Spleen (tissue), 7 donors: Measurements from ENCODE around the gene FXYD6.

Experiments used
- CTCF ChIP-seq, 11 experiments: fragments of 200-600 bp in 7 of 11; fragments of 450-650 bp in 4 of 11; sonication (generic) in 4 of 11; IDR thresholded peaks in 8 of 11; conservative IDR thresholded peaks in 3 of 11; 1 replicate in 7 of 11; 2 replicates in 4 of 11; pipeline versions ENCODE4 v1.4.0 to v1.8.0; 2016 to 2021; ENCODE audit warnings: antibody characterized with exemption in 11 of 11, inconsistent platforms in 4 of 11, mild to moderate bottlenecking in 1 of 11
- POLR2A ChIP-seq, 3 donors: fragments of 450-650 bp; IDR thresholded peaks; one replicate each; pipeline ENCODE4 v1.5.1; 2017; ENCODE audit warnings: antibody characterized with exemption in 3 of 3, mild to moderate bottlenecking in 1 of 3
- POLR2AphosphoS5 ChIP-seq, 3 donors: sonication (generic); formaldehyde crosslinking; IDR thresholded peaks; one replicate each; pipeline ENCODE4 v1.5.1; 2017; ENCODE audit warnings: antibody characterized with exemption in 3 of 3
- donor health status: DM: no; HTN: no; CAD: no; lungs with moderate emphysema.
- donor health status: DM: no; HTN: no; CAD: no.
- donor health status: DM: no; HTN: no; CAD: no.

- TF ChIP-seq CTCF (IDR thresholded peaks at IDR 0.05 in 8 of 11, conservative IDR thresholded peaks at IDR 0.05 in 3 of 11) (no peak), POLR2A (IDR thresholded peaks at IDR 0.05) (no peak), POLR2AphosphoS5 (IDR thresholded peaks at IDR 0.05) (no peak)
These were observed 67.7 kb downstream of the FXYD6 start for GRCh38 chr11:117808784-117809183.
